ENCODE results near the gene YES1.

YES1 gene

DNA sequence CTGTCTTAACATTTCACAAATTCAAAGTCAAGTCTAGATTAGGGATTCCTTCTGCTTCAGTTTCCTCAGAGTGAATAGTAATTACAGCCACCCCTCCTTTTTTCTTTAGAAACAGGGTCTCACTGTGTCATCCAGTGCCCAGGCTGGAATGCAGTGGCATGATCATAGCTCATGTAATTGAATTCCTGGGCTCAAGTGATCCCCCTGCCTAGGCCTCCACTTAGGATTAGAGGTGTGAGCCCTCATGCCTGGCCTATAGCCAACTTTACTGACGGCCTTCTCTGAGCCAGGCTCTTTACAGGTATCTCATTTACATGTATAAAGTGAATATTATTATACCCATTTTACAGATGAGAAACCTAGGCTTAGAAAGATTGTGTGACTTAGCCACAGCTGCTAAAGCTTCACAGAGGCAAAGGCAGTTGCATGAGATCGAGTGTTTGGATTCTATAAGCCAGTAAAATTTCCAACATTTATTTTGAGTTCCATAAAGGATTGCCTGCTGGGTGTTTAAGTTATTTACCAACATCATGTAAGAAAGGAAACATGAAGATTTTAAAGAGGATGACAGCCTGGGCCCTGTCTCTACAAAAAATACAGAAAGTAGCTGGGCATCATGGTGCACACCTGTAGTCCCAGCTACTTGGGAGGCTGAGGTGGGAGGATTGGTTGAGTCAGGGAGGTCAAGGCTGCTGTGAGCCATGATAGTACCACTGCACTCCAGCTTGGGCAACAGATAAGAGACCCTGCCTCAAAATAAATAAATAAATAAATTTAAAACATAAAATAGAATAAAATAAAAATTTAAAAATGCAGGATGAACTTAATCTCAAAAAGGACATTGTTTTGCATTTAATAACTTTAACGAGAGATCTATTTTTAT, 101.4 kb downstream of the YES1 start:
- TF ChIP-seq ZFX (IDR thresholded peaks at IDR 0.05) = no peak
- no peak for TF ChIP-seq CTCF (conservative IDR thresholded peaks at IDR 0.05)
- no peak overlapping the region for H3K27ac ChIP-seq

GRCh38 chr18:709771-710170, 102.3 kb downstream of the YES1 start:
- H3K27ac ChIP-seq = no peak overlapping the region
- TF ChIP-seq CTCF (conservative IDR thresholded peaks at IDR 0.05) (no peak), ZFX (IDR thresholded peaks at IDR 0.05) (no peak)

DNA sequence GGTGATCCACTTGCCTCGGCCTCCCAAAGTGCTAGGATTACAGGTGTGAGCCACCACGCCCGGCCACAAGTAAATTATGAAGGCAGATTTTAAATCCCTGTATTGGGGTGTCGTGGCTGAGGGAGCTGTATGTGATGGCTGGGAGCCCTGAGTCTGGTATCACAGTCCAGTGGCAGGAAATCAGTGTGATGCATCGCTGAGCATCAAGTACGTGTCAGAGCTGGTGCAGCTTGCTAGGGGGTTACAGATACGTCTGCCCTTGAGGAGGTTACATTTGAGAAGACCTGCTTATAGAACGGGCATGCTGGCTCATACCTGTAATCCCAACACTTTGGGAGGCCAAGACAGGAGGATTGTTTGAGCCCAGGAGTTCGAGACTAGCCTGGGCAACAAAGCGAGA, 103.9 kb downstream of the YES1 start:
- TF ChIP-seq CTCF (conservative IDR thresholded peaks at IDR 0.05) (no peak), ZFX (IDR thresholded peaks at IDR 0.05) (no peak)
- H3K27ac ChIP-seq = no peak overlapping the region

DNA sequence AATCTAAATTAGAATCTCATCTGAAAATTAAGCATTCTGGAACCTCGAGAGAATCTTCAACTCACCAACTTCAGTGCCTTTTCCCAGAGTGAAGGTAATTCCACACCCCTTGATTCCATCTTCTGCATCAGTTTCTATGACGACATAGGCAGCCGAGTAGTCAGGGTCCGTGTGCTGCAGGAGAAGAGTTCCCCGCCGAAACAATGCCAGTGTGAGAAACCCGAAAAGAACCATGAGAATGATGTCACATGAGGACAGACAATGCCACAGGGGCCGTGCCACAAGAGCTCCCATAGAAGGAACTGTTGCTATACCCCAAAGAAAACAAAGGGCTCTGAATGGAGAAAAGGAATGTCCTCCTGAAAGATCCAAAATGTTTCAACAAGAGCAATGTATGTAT, 105.6 kb downstream of the YES1 start:
- no peak overlapping the region for H3K27ac ChIP-seq
- TF ChIP-seq ZFX (IDR thresholded peaks at IDR 0.05) (no peak), CTCF (conservative IDR thresholded peaks at IDR 0.05) (no peak)

- H3K27ac ChIP-seq = no peak overlapping the region
- TF ChIP-seq ZFX (IDR thresholded peaks at IDR 0.05) (no peak), CTCF (conservative IDR thresholded peaks at IDR 0.05) (no peak)
These were observed 108.7 kb downstream of the YES1 start for GRCh38 chr18:703213-703967.

GRCh38 chr18:697800-698199, 114.2 kb downstream of the YES1 start:
- peak overlapping the region; percentile 0; the same call in 1 of the 2 replicates for H3K27ac ChIP-seq
- no peak for TF ChIP-seq ZFX (IDR thresholded peaks at IDR 0.05)
- no peak; the same call in 1 of the 2 replicates for TF ChIP-seq CTCF (conservative IDR thresholded peaks at IDR 0.05)

DNA sequence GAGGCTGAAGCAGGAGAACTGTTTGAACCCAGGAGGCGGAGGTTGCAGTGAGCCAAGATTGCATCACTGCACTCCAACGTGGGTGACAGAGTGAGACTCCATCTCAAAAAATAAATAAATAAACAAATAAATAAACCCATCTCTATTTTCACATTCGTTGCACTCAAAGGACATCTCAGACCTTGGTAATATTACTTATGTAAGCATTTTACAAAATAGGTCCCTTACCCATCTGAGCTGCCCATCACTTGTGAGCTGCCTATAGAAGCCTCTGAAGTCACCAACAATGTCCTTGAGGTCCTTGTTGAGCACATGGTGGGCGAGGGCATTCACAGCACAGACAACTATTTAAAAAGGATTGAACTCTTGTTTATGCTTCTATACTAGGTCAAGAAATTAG, 115.0 kb downstream of the YES1 start:
- H3K27ac ChIP-seq = no peak overlapping the region
- TF ChIP-seq CTCF (conservative IDR thresholded peaks at IDR 0.05) = no peak
- no peak for TF ChIP-seq ZFX (IDR thresholded peaks at IDR 0.05)
